Testis (tissue), 2 donors: Measurements from ENCODE around the gene MYH11.

Experiments used
- CTCF ChIP-seq, 3 experiments: fragments of 450-650 bp in 2 of 3; fragments of 200-600 bp in 1 of 3; sonication (generic) in 1 of 3; IDR thresholded peaks; one replicate each; pipeline ENCODE4 v1.5.1; 2016 to 2019; ENCODE audit warnings: antibody characterized with exemption in 3 of 3, mild to moderate bottlenecking in 2 of 3, moderate library complexity in 1 of 3
- POLR2A ChIP-seq: fragments of 450-650 bp; IDR thresholded peaks from one replicate; pipeline ENCODE4 v1.6.1; 2017; ENCODE audit warnings: antibody characterized with exemption, mild to moderate bottlenecking, moderate library complexity

- no peak for TF ChIP-seq CTCF (IDR thresholded peaks at IDR 0.05)
- no peak for TF ChIP-seq POLR2A
These were observed 40.6 kb downstream of the MYH11 start for GRCh38 chr16:15816228-15816627.
